ENCODE results near the gene ZDHHC20.

The ZDHHC20 gene

GRCh38 chr13:21365574-21365973, 93.5 kb downstream of the ZDHHC20 start:
- DNase-seq (ENCODE audit: low read depth), result no peak
- no peak overlapping the region for H3K4me3 ChIP-seq (ENCODE audit: low read depth, low read length)
- no peak for TF ChIP-seq MYC (IDR thresholded peaks at IDR 0.05; ENCODE audit: low read depth, low read length)
- TF ChIP-seq MAX (IDR thresholded peaks at IDR 0.05; ENCODE audit: low read depth, low read length), result no peak
- TF ChIP-seq, protein P1, sequence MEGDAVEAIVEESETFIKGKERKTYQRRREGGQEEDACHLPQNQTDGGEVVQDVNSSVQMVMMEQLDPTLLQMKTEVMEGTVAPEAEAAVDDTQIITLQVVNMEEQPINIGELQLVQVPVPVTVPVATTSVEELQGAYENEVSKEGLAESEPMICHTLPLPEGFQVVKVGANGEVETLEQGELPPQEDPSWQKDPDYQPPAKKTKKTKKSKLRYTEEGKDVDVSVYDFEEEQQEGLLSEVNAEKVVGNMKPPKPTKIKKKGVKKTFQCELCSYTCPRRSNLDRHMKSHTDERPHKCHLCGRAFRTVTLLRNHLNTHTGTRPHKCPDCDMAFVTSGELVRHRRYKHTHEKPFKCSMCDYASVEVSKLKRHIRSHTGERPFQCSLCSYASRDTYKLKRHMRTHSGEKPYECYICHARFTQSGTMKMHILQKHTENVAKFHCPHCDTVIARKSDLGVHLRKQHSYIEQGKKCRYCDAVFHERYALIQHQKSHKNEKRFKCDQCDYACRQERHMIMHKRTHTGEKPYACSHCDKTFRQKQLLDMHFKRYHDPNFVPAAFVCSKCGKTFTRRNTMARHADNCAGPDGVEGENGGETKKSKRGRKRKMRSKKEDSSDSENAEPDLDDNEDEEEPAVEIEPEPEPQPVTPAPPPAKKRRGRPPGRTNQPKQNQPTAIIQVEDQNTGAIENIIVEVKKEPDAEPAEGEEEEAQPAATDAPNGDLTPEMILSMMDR (IDR thresholded peaks at IDR 0.05; ENCODE audit: low read depth, low read length), result no peak
- TF ChIP-seq POLR2A (IDR thresholded peaks at IDR 0.05; ENCODE audit: extremely low read depth, insufficient read length), result no peak

- no peak for DNase-seq (ENCODE audit: low read depth)
- TF ChIP-seq POLR2A (IDR thresholded peaks at IDR 0.05; ENCODE audit: extremely low read depth, insufficient read length), result no peak
- no peak for TF ChIP-seq MYC (IDR thresholded peaks at IDR 0.05; ENCODE audit: low read depth, low read length)
- TF ChIP-seq, protein P1 (IDR thresholded peaks at IDR 0.05; ENCODE audit: low read depth, low read length), result no peak
- no peak for TF ChIP-seq MAX (IDR thresholded peaks at IDR 0.05; ENCODE audit: low read depth, low read length)
Measured at GRCh38 chr13:21364916-21365315, 94.2 kb downstream of the ZDHHC20 start.

DNA sequence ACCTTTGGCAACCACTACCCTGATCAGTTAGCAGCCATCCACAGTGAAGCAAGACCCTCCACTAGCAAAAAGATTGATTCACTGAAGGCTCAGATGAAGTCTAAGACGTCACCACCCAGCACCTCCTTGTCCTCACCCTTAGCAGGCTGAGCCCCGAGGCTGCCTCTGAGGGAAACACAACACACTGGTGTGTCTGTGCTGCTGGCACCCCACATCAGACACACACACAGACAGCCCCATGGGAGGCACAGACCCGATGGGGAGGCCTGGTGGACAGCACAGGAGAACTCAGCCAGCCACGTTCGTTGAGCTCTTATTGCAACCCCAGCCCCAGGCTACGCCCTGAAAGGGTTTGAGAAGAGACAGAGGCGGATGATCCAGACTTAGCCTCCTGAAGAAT, 94.7 kb downstream of the ZDHHC20 start:
- no peak for DNase-seq (ENCODE audit: low read depth)
- H3K4me3 ChIP-seq (ENCODE audit: low read depth, low read length), result no peak overlapping the region
- TF ChIP-seq MYC (IDR thresholded peaks at IDR 0.05; ENCODE audit: low read depth, low read length) (no peak), POLR2A (IDR thresholded peaks at IDR 0.05; ENCODE audit: extremely low read depth, insufficient read length) (no peak), MAX (IDR thresholded peaks at IDR 0.05; ENCODE audit: low read depth, low read length) (no peak)
- TF ChIP-seq, protein P1 (IDR thresholded peaks at IDR 0.05; ENCODE audit: low read depth, low read length), result no peak

More at GRCh38 chr13:21364916-21365315, 94.2 kb downstream of the ZDHHC20 start:
- no peak overlapping the region for H3K4me3 ChIP-seq (ENCODE audit: low read depth, low read length)

- no peak overlapping the region for H3K4me3 ChIP-seq (ENCODE audit: low read depth, low read length)
- no peak for TF ChIP-seq POLR2A (IDR thresholded peaks at IDR 0.05; ENCODE audit: extremely low read depth, insufficient read length)
- no peak for TF ChIP-seq MAX (IDR thresholded peaks at IDR 0.05; ENCODE audit: low read depth, low read length)
- TF ChIP-seq MYC (IDR thresholded peaks at IDR 0.05; ENCODE audit: low read depth, low read length), result no peak
- TF ChIP-seq, protein P1 (IDR thresholded peaks at IDR 0.05; ENCODE audit: low read depth, low read length), result no peak
- no peak for DNase-seq (ENCODE audit: low read depth)
Measured at GRCh38 chr13:21362741-21363140, 96.4 kb downstream of the ZDHHC20 start.

- no peak overlapping the region for H3K4me3 ChIP-seq (ENCODE audit: low read depth, low read length)
- DNase-seq (ENCODE audit: low read depth), result no peak
- TF ChIP-seq MAX (IDR thresholded peaks at IDR 0.05; ENCODE audit: low read depth, low read length) (no peak), MYC (IDR thresholded peaks at IDR 0.05; ENCODE audit: low read depth, low read length) (no peak), POLR2A (IDR thresholded peaks at IDR 0.05; ENCODE audit: extremely low read depth, insufficient read length) (no peak)
- TF ChIP-seq, protein P1 (IDR thresholded peaks at IDR 0.05; ENCODE audit: low read depth, low read length), result no peak
Measured at GRCh38 chr13:21361706-21362105, 97.4 kb downstream of the ZDHHC20 start.
